Upper lobe of left lung (tissue), 6 donors: Measurements from ENCODE around the gene POU2F2. TPM values are rescaled to one million over a fixed set of nuclear protein-coding genes. Genes with fewer than 3 reads are reported as not detected.

Experiments used
- ATAC-seq, 2 donors: fragments of 200-7000 bp; cut with Tn5 transposase; one replicate each; pipeline ENCODE4 v1.9.1; 2022; ENCODE audit warnings: mild to moderate bottlenecking in 2 of 2, moderate library complexity in 2 of 2; ENCODE audit not compliant: low FRiP score in 2 of 2
- DNase-seq, 2 donors: peaks; one replicate each; pipeline ENCODE4 v3.0.0-alpha.2; 2019 to 2020
- H3K27ac ChIP-seq, 4 donors: fragments of 200-600 bp; sonication (generic); one replicate each; pipeline ENCODE4 v1.5.1; 2016 to 2019
- H3K27me3 ChIP-seq, 4 donors: fragments of 200-600 bp; sonication (generic); one replicate each; pipeline ENCODE4 v1.5.1; 2017 to 2019
- H3K36me3 ChIP-seq, 4 donors: fragments of 200-600 bp; sonication (generic); one replicate each; pipeline ENCODE4 v1.5.1; 2016 to 2019
- H3K4me1 ChIP-seq, 4 donors: fragments of 200-600 bp; sonication (generic); one replicate each; pipeline ENCODE4 v1.5.1; 2018 to 2019
- H3K4me3 ChIP-seq, 4 donors: fragments of 200-600 bp; sonication (generic); one replicate each; pipeline ENCODE4 v1.5.1; 2017 to 2019; ENCODE audit warnings: mild to moderate bottlenecking in 2 of 4, moderate library complexity in 1 of 4
- H3K9me3 ChIP-seq, 4 donors: fragments of 200-600 bp; sonication (generic); one replicate each; pipeline ENCODE4 v1.5.1; 2018 to 2019
- EP300 ChIP-seq, 4 donors: sonication (generic); formaldehyde crosslinking; IDR thresholded peaks; one replicate each; pipeline ENCODE4 v1.5.1; 2017; ENCODE audit warnings: antibody characterized with exemption in 4 of 4, control low read depth in 2 of 4
- POLR2A ChIP-seq, 4 donors: fragments of 450-650 bp; IDR thresholded peaks; one replicate each; pipeline ENCODE4 v1.5.1; 2016 to 2017; ENCODE audit warnings: antibody characterized with exemption in 4 of 4, mild to moderate bottlenecking in 2 of 4
- POLR2AphosphoS5 ChIP-seq, 2 donors: sonication (generic); formaldehyde crosslinking; IDR thresholded peaks; one replicate each; pipeline ENCODE4 v1.5.1; 2017; ENCODE audit warnings: antibody characterized with exemption in 2 of 2
- WGBS, 2 donors: methylation state at CpG; one replicate each; pipeline ENCODE4 v1.1.5; 2017 to 2018; 5-methylcytosine and 5-hydroxymethylcytosine counted together
- total RNA-seq, 6 donors: library from RNA; depleted of rRNA in 4 of 6; stranded (reverse); fragments of >200 nt in 4 of 6; gene quantifications; one replicate each; pipeline versions ENCODE4 v1.1.0 to v1.2.1, GENCODE V29; 2016 to 2021
- TF ChIP-seq, protein P1 (sequence below), 6 experiments: fragments of 450-650 bp in 4 of 6; fragments of 200-600 bp in 2 of 6; sonication (generic) in 2 of 6; IDR thresholded peaks; one replicate each; pipeline ENCODE4 v1.5.1; 2016 to 2019; ENCODE audit warnings: antibody characterized with exemption in 6 of 6
- donor health status: DM: no; HTN: no; CAD: no; lungs with moderate emphysema.
- donor health status: DM: no; HTN: yes; CAD: no; lungs with severe emphysema.

Gene POU2F2
- total RNA-seq, 6 donors from 2014 or later: 1.3 to 12.0 (median 5.0) TPM

DNA sequence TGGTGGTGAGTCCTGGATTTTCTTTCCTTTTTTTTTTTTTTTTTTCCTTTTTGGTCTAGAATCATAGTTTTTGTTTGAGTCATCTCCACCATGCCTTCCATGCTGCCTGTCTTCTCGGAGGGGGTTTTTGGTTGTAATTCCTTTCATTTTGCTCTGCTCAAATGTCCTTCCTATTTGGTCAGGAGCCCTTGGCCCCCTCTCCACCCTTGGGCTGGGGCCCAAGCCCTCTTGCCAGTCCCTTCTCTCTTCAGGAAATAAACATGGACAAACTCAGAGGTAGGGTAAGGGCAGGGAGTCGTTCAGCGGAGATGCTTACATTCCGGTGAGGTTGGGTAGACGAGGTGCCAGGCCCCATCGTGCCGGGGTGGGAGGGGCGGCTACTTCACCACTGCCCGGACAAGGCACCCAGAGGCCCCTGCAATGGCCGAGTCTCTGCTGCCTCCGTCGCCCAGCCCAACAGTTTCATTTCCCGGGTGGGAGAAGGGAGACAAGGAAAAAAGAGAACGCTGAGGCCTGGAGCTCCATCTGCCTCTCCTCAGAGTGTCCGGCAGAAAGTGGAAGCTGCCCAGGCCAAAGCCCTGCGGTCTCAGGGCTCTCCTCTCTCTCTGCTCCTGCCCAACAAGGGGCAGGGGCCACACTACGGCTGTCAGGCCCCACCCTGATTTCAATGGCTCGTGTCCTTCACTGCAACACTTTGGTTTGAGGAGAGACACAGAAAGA, 43.6 kb downstream of the POU2F2 start:
- WGBS, 2 donors: 52 to 63% methylated on average over 7 to 18 of the region's 18 CpGs
- Histone ChIP-seq H3K27ac (peak overlapping the region in 1 of 4 donors; percentile 4), H3K4me3 (peak overlapping the region in 2 of 4 donors; percentile 13 to 14)

GRCh38 chr19:42086770-42087550, 45.3 kb downstream of the POU2F2 start:
- 81 to 87% methylated on average over 11 of the region's 11 CpGs for WGBS, 2 donors
- Histone ChIP-seq H3K27me3 (no peaks in the 10 kb centered on the region), H3K4me3 (no peak overlapping the region), H3K4me1 (peaks cover 0 to 6% (median 3%) of the 10 kb centered on the region in 4 donors), H3K9me3 (no peaks in the 10 kb centered on the region), H3K36me3 (peaks cover 0 to 18% (median 2%) of the 10 kb centered on the region in 4 donors), H3K27ac (no peak overlapping the region)
- ATAC-seq (no peak), DNase-seq (no peak)
- TF ChIP-seq POLR2AphosphoS5 (IDR thresholded peaks at IDR 0.05) (no peak), EP300 (IDR thresholded peaks at IDR 0.05) (no peak)
- TF ChIP-seq, protein P1, sequence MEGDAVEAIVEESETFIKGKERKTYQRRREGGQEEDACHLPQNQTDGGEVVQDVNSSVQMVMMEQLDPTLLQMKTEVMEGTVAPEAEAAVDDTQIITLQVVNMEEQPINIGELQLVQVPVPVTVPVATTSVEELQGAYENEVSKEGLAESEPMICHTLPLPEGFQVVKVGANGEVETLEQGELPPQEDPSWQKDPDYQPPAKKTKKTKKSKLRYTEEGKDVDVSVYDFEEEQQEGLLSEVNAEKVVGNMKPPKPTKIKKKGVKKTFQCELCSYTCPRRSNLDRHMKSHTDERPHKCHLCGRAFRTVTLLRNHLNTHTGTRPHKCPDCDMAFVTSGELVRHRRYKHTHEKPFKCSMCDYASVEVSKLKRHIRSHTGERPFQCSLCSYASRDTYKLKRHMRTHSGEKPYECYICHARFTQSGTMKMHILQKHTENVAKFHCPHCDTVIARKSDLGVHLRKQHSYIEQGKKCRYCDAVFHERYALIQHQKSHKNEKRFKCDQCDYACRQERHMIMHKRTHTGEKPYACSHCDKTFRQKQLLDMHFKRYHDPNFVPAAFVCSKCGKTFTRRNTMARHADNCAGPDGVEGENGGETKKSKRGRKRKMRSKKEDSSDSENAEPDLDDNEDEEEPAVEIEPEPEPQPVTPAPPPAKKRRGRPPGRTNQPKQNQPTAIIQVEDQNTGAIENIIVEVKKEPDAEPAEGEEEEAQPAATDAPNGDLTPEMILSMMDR (IDR thresholded peaks at IDR 0.05): no peak

More for the DNA sequence above, 43.6 kb downstream of the POU2F2 start:
- ATAC-seq: peak in 1 of 2 donors; percentile 36
- peak in 1 of 2 donors; percentile 65 for DNase-seq
- TF ChIP-seq EP300 (IDR thresholded peaks at IDR 0.05) (no peak), POLR2AphosphoS5 (IDR thresholded peaks at IDR 0.05) (no peak), POLR2A (IDR thresholded peaks at IDR 0.05) (no peak)
- TF ChIP-seq, protein P1 (IDR thresholded peaks at IDR 0.05): no peak
- H3K4me1 ChIP-seq: peaks cover 0 to 7% (median 3%) of the 10 kb centered on the region in 4 donors
- no peaks in the 10 kb centered on the region for H3K27me3 ChIP-seq
- H3K36me3 ChIP-seq: peaks cover 0 to 4% (median 0%) of the 10 kb centered on the region in 4 donors
- no peaks in the 10 kb centered on the region for H3K9me3 ChIP-seq

DNA sequence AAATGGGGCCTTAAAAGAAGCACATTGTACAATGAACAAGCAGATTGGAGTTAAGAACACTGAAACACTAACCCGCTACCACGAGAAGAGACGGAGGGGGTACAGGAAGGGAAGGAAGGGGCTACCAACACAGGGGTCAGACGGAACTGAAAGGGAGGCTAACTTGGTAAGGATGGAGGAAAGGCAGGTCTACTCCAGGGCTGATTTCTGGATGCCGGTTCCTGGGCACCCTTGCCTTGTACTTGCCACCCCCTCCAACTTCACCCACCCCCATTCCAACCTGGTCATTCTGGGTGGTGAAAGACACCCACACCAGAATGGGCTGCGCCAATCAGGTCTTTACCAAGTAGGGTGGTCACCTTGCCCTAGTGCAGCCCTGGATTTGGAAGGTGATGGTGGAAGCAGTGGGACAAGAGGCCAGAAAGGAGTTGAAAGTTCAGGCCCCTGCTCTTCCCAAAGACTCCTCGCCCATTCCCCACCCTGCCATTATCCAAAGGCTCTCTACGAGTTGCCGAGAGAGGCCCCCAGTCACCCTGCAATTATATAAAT, 46.0 kb downstream of the POU2F2 start:
- Histone ChIP-seq H3K4me1 (peaks cover 0 to 6% (median 0%) of the 10 kb centered on the region in 4 donors), H3K36me3 (peaks cover 0 to 25% (median 6%) of the 10 kb centered on the region in 4 donors), H3K27me3 (no peaks in the 10 kb centered on the region), H3K4me3 (no peak overlapping the region), H3K27ac (no peak overlapping the region), H3K9me3 (no peaks in the 10 kb centered on the region)
- ATAC-seq (no peak), DNase-seq (no peak)
- WGBS, 2 donors: 78 to 79% methylated on average over 9 of the region's 9 CpGs
- no peak for TF ChIP-seq POLR2A (IDR thresholded peaks at IDR 0.05)
- TF ChIP-seq, protein P1 (IDR thresholded peaks at IDR 0.05): no peak
- TF ChIP-seq POLR2AphosphoS5 (IDR thresholded peaks at IDR 0.05): no peak
- no peak for TF ChIP-seq EP300 (IDR thresholded peaks at IDR 0.05)

DNA sequence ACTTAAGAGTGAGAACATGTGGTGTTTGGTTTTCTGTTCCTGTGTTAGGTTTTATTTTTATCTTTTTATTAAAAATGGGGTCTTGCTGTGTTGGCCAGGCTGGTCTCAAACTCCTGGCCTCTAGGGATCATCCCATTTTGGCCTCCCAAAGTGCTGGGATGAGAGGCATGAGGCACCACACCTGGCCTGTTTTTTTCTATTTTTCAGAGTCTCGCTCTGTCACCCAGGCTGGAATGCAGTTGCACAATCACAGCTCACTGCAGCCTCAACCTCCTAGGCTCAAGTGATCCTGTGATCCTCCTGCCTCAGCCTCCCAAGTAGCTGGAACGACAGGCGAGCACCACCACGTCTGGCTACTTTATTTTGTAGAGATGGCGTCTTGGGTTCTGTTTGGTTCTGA, 48.7 kb downstream of the POU2F2 start:
- DNase-seq (no peak), ATAC-seq (no peak)
- TF ChIP-seq POLR2AphosphoS5 (IDR thresholded peaks at IDR 0.05): no peak
- WGBS, 2 donors: 91 to 99% methylated on average over 5 of the region's 5 CpGs
- Histone ChIP-seq H3K36me3 (peaks cover 10 to 52% (median 33%) of the 10 kb centered on the region in 4 donors), H3K9me3 (no peaks in the 10 kb centered on the region), H3K4me1 (peaks cover 0 to 1% (median 0%) of the 10 kb centered on the region in 4 donors), H3K4me3 (no peak overlapping the region), H3K27ac (no peak overlapping the region), H3K27me3 (no peaks in the 10 kb centered on the region)

- TF ChIP-seq POLR2A (IDR thresholded peaks at IDR 0.05) (no peak), EP300 (IDR thresholded peaks at IDR 0.05) (no peak)
- TF ChIP-seq, protein P1 (IDR thresholded peaks at IDR 0.05): peak in 2 of 6 experiments; percentile 11 to 30
- no peak for DNase-seq
- WGBS, 2 donors: 80 to 91% methylated on average over 2 of the region's 2 CpGs
- ATAC-seq: no peak
- Histone ChIP-seq H3K4me3 (no peak overlapping the region), H3K36me3 (peaks cover 10 to 53% (median 34%) of the 10 kb centered on the region in 4 donors), H3K4me1 (peaks cover 6 to 20% (median 13%) of the 10 kb centered on the region in 4 donors), H3K27me3 (no peaks in the 10 kb centered on the region), H3K9me3 (no peaks in the 10 kb centered on the region), H3K27ac (no peak overlapping the region)
These were observed 50.6 kb downstream of the POU2F2 start for GRCh38 chr19:42081584-42082203.
